ENCODE results near the gene SPTB.

DNA sequence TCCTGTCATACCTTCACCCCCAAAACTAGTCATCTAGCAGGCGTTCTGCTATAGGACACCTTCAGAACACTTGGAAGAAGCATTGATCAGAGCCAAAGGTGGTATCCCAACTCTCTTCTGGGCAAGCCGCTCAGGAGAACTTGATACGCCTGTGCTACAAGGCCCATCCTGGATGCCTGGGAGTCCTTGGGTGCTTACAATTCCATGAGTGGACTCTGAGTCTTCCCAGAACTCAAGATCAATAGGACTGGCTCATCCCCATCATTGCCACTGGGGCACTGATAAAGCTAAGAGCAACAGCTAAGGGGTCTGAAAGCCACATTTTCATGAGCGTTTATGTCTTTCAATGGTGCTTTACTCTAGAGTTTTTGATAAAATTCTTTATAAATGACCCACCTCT lies 1.9 kb downstream of the SPTB start:
- no peak for TF ChIP-seq EZH2 (IDR thresholded peaks at IDR 0.05; ENCODE audit: borderline replicate concordance, low read depth, low read length, poor library complexity, severe bottlenecking)
- TF ChIP-seq, protein P1, sequence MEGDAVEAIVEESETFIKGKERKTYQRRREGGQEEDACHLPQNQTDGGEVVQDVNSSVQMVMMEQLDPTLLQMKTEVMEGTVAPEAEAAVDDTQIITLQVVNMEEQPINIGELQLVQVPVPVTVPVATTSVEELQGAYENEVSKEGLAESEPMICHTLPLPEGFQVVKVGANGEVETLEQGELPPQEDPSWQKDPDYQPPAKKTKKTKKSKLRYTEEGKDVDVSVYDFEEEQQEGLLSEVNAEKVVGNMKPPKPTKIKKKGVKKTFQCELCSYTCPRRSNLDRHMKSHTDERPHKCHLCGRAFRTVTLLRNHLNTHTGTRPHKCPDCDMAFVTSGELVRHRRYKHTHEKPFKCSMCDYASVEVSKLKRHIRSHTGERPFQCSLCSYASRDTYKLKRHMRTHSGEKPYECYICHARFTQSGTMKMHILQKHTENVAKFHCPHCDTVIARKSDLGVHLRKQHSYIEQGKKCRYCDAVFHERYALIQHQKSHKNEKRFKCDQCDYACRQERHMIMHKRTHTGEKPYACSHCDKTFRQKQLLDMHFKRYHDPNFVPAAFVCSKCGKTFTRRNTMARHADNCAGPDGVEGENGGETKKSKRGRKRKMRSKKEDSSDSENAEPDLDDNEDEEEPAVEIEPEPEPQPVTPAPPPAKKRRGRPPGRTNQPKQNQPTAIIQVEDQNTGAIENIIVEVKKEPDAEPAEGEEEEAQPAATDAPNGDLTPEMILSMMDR (conservative IDR thresholded peaks at IDR 0.05; ENCODE audit: low read depth, low read length) = no peak
